ENCODE results near the gene GAS6.

The GAS6 gene

GRCh38 chr13:113845055-113845454 is 18.8 kb downstream of the GAS6 start:
- TF ChIP-seq CTCF (IDR thresholded peaks at IDR 0.05) = no peak
- H3K27ac Mint-ChIP-seq = no peak overlapping the region
- DNase-seq = no peak
- no peaks in the 10 kb centered on the region for H3K36me3 Mint-ChIP-seq (ENCODE audit: low read depth)
- H3K4me1 Mint-ChIP-seq = peaks cover 37% of the 10 kb centered on the region
- no peaks in the 10 kb centered on the region for H3K9me3 Mint-ChIP-seq
- H3K4me3 Mint-ChIP-seq = no peak overlapping the region
- H3K27me3 Mint-ChIP-seq (ENCODE audit: low read depth, poor library complexity) = peaks cover 5% of the 10 kb centered on the region

GRCh38 chr13:113843864-113844556 is 19.9 kb downstream of the GAS6 start:
- Mint-ChIP-seq H3K4me1 (peaks cover 34% of the 10 kb centered on the region), H3K27ac (peak overlapping the region; percentile 6), H3K4me3 (no peak overlapping the region), H3K27me3 (ENCODE audit: low read depth, poor library complexity) (peaks cover 5% of the 10 kb centered on the region), H3K36me3 (ENCODE audit: low read depth) (no peaks in the 10 kb centered on the region), H3K9me3 (no peaks in the 10 kb centered on the region)
- no peak for TF ChIP-seq CTCF (IDR thresholded peaks at IDR 0.05)
- no peak for DNase-seq

DNA sequence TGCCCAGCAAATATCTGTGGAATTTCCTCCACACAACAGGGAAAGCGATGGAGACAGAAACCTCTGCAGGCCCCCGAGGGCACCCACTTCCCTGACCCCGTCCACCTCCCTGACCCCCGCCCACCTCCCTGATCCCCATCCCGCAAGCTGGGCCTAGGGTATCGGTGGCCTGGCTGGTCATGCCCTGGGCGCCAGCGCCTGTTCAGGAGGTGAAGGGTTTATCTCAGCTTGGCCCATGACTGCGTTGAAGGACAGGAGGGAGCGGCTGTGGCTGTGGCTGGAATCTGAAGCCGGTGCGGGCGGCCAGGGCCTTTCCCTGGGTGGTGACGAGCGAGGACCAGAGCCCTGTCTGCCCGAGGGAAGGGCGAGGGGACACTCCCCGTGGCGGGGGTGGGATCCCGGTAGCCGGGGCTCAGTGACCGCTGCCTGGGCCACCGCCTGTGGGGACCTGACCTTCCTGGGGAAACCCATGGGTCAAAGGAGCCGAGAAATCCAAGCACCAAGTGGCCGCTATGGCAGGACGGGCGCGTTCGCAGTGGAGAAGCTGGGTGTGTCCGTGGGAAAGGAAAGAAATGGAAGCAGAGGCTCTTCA is 20.7 kb downstream of the GAS6 start:
- Mint-ChIP-seq H3K4me3 (no peak overlapping the region), H3K27ac (peak overlapping the region; percentile 68), H3K4me1 (peaks cover 30% of the 10 kb centered on the region), H3K27me3 (ENCODE audit: low read depth, poor library complexity) (peaks cover 5% of the 10 kb centered on the region), H3K36me3 (ENCODE audit: low read depth) (no peaks in the 10 kb centered on the region), H3K9me3 (no peaks in the 10 kb centered on the region)
- TF ChIP-seq CTCF (IDR thresholded peaks at IDR 0.05) = no peak
- DNase-seq = no peak

DNA sequence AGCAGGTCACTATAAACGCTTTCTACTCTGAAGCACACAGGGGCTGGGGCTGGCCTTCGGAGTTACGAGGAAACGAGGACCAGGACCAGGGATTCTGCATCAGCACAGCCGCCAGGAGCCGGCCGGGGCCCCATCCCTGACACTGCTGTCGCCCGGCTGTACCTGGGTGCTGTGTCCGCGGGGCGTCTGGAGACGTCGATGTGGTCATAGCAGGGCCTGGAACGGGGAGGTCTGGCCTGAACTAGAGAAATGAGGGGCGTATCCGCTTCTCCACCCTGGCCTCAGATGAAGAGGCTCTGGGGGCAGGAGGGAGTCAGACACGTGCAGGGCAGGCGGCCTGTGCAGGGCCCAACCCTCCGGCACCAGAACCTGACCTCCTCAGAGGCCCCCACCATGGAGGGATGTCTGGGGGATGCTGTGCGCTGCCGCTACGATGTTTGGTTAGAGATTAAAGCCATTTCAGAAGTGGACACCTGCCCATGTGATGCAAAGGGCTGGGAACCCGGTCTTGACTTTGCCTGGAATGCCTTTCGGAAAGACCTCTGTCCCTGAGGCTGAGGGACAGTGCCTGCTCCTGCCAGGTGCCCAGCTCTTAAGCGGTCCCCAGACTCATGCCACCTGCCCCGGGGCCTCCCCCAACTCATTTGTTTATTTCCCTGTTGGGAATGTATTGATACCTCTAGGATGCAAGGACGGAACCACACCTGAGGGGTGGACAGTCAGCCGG is 21.4 kb downstream of the GAS6 start:
- no peaks in the 10 kb centered on the region for H3K36me3 Mint-ChIP-seq (ENCODE audit: low read depth)
- TF ChIP-seq CTCF (IDR thresholded peaks at IDR 0.05) = no peak
- H3K27me3 Mint-ChIP-seq (ENCODE audit: low read depth, poor library complexity) = peaks cover 5% of the 10 kb centered on the region
- H3K4me3 Mint-ChIP-seq = no peak overlapping the region
- peak overlapping the region; percentile 68 for H3K27ac Mint-ChIP-seq
- DNase-seq = no peak
- H3K9me3 Mint-ChIP-seq = no peaks in the 10 kb centered on the region
- peaks cover 33% of the 10 kb centered on the region for H3K4me1 Mint-ChIP-seq

DNA sequence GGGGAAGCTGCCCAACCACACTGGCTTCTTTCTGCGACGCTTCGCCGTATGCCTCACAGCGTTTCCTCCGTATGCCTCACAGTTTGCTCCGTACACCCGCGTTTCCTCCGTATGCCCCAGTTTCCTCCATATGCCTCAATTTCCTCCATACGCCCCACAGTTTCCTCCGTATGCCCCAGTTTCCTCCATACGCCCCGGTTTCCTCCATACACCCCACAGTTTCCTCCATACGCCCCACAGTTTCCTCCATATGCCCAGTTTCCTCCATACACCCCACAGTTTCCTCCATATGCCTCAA is 22.6 kb downstream of the GAS6 start:
- no peak overlapping the region for H3K4me3 Mint-ChIP-seq

More for the DNA sequence above, 22.6 kb downstream of the GAS6 start:
- H3K9me3 Mint-ChIP-seq = no peaks in the 10 kb centered on the region
- no peak for DNase-seq
- H3K4me1 Mint-ChIP-seq = peaks cover 41% of the 10 kb centered on the region
- no peak overlapping the region for H3K27ac Mint-ChIP-seq
- H3K36me3 Mint-ChIP-seq (ENCODE audit: low read depth) = no peaks in the 10 kb centered on the region
- TF ChIP-seq CTCF (IDR thresholded peaks at IDR 0.05) = no peak
- peaks cover 10% of the 10 kb centered on the region for H3K27me3 Mint-ChIP-seq (ENCODE audit: low read depth, poor library complexity)
